DMS 273 (cell line): ENCODE measurements around the gene RMDN3.

Experiments used
- DNase-seq: peaks from one replicate; lab custom pipeline; 2025; ENCODE audit not compliant: unreplicated experiment; lab: John Stamatoyannopoulos, UW

RMDN3 gene

GRCh38 chr15:40754883-40755811 is at the start of gene RMDN3:
TSS of gene RMDN3 (minus strand) at chr15:40755254. CDS start at chr15:40754783, 471 bp downstream.
- DNase-seq, result peak; percentile 96

GRCh38 chr15:40803688-40804087 is 48.6 kb upstream of the RMDN3 start:
- no peak for DNase-seq

DNA sequence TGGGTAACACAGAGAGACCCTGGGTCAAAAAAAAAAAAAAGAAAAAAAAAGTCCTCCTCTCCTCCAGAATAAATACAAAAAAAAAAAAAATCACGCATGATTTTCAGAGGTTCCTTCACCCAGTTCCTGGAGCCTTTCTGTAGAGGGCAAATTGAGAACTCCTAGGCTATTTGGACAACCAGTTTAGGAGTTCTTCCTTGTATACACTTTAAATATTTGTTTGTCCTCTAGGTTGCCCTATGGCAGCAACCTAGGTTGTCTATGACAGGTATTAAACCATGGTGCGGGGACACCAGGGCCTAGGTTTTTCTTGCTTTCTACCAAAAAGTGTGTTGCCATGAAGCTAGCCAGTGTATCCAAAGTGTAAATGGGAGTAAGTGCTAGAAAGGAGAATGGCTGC is 48.0 kb upstream of the RMDN3 start:
- no peak for DNase-seq

DNA sequence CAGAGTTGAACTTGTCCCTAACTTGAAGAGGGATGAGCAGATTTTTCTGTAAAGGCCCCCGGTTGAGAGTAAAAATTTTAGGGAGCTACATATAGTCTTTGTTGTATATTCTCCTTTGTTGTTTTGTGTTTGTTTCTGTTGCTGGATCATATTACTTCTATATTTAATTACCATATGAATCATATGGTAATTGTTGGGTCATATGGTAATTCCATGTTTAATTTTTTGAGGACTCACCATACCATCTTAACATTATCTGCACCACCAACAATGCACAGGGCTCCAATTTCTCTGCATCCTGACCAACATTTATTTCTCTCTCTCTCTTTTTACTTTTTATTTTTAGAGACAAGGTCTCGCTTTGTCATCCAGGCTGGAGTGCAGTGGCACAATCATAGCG is 44.5 kb upstream of the RMDN3 start:
- DNase-seq, result no peak

DNA sequence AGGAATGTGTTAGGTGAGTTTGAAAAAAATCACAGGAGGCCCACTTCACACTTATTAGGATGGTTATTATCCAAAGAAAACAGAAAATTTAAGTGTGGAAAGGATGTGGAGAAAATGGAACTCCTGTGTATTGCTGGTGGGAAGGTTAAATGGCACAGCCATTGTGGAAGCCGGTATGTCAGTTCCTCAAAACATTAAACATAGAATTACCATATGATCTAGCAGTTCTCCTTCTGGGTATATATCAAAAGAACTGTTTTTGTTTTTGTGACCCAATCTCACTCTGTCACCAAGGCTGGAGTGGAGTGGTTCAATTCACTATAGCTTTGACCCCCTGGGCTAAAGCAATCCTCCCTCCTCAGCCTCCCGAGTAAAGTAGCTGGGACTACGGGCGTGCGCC is 41.5 kb upstream of the RMDN3 start:
- no peak for DNase-seq

- DNase-seq, result no peak
Observed at GRCh38 chr15:40796041-40796440, 41.0 kb upstream of the RMDN3 start.

GRCh38 chr15:40793216-40793989 is 38.3 kb upstream of the RMDN3 start:
- peak; percentile 17 for DNase-seq

DNA sequence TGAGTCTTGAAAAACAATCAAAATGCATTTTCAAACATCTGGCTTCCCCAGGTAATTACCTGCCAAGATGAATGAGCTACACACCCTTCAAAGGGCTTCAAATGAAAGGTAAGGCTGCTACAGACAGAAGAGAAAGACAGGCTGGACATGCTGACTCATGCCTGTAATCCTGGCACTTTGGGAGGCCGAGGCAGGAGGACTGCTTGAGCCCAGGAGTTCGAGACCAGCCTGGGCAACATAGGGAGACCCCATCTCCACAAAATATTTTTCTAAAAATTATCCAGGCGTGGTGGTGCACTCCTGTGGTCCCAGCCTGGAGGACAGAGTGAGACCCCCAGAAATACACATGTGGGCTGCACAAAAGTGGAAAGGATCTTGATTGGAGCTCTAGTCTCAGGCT is 37.3 kb upstream of the RMDN3 start:
- DNase-seq, result no peak

GRCh38 chr15:40790718-40791117 is 35.7 kb upstream of the RMDN3 start:
- DNase-seq, result no peak

DNA sequence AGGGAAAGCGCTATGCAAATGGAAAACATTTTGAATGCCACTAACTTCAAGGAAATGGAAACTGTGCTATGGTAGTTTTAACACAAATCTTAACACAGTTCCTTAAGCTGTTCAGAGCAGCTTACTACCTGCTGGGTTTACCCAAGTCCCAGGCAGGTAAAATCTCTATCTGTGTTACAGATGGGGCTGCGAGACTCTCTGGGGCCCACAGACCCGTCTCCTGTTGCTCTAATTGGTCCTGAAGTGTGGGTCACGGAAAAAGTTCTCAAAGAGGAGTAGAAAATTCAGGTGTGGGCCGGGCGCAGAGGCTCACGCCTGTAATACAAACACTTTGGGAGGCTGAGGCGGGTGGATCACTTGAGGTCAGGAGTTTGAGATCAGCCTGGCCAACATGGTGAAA is 34.9 kb upstream of the RMDN3 start:
- DNase-seq, result no peak

- DNase-seq, result no peak
Observed at GRCh38 chr15:40789119-40789518, 34.1 kb upstream of the RMDN3 start.

DNA sequence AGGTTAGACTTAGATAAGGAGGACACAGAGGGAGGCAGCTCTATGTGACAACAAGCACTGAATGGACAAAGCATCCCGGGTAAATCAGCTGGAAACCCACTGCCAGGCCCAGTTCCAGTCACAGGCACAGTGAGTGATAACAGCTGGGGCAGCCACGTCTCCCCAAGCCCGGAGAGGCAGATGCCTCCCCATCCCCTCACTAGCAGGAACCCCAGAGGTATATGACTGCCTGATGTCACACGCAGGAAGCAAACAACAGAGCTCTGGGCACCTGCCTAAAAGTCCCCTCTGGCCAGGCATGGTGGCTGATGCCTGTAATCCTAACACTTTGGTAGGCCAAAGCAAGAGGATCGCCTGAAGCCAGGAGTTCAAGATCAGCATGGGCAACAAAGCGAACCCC is 32.9 kb upstream of the RMDN3 start:
- DNase-seq, result no peak

DNA sequence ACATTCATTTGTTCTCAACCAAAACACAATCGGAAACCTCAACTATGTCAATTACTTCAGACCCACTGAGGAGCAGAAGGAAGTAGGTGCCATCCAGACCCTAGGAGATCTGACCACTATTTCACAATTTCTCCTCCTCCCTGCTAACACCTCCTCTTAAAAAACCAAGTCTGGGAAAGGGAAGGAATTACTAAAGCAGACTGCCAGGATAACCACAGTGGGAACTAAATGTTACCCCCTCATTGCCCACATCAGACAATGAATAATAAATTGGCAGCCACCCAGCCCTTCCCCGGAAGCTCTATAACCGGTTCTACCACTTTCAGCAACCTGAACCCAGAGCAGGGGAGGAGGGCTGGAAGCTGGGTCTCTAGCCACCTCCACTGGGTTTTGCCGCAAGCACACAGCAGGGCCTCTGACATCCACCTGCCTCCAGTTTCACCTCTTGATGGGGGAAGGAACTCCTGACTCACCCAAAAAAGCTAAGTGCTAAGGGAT is 32.3 kb upstream of the RMDN3 start:
- no peak for DNase-seq

- DNase-seq, result no peak
Observed at GRCh38 chr15:40785814-40786213, 30.8 kb upstream of the RMDN3 start.

DNA sequence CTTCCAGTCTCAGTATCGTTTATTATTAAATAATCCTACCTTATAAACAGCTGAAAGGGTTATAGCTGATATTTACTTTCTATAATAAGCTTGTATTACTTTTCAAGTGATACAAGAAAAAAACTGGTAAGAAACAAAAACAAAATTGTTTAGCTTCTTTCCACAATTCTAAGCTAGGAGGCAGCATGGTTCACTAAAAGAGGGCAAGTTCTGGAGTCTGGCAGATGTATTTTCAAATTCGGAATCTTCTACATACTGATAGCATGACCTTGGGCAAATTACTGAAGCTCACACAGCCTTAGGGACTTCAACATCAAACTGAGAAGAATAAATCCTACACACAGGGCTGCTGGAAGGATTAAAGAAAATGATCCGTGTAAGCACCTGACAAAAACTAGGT is 30.1 kb upstream of the RMDN3 start:
- no peak for DNase-seq

GRCh38 chr15:40782609-40783227 is 27.7 kb upstream of the RMDN3 start:
- peak; percentile 74 for DNase-seq

- DNase-seq, result peak; percentile 14
Observed at GRCh38 chr15:40776537-40777141, 21.6 kb upstream of the RMDN3 start.

DNA sequence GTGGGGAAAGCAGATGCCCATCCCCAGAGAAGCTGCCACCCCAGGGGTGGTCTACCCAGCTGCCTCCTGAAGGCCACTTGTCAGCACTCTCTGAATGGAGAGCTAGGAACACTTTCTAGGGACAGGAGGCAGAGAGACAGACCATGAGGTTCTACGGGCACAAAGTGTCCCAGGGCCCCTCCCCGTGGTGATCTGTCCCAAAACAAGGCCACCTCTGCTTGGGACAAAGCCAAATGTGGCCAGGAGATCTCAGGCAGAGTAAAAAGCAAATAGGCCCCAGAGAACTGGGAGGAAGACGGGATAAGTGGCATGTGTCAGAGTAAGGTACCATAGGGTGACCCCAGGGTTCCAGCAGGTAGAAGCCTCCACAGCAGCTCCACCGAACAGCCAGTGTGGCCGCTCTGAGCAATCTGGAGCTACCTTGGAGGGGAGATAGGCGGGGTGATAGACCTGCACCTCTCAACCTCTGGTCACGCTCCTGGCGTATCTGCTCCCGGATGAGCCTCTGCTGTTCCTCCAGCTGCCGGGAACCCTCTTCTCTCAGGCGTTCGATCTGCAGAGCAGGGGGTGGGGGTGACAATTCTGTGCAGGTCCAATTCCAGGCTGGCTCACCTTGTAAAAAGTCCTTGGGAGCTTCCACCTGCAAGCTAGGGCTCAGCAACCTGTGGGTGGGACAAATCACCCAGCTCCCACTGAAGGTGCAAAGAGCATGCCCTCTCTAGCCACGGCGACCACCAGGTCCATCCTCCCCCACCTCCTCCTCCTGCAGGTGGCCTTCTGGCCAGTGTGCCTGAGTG is 20.9 kb upstream of the RMDN3 start:
- DNase-seq, result no peak

DNA sequence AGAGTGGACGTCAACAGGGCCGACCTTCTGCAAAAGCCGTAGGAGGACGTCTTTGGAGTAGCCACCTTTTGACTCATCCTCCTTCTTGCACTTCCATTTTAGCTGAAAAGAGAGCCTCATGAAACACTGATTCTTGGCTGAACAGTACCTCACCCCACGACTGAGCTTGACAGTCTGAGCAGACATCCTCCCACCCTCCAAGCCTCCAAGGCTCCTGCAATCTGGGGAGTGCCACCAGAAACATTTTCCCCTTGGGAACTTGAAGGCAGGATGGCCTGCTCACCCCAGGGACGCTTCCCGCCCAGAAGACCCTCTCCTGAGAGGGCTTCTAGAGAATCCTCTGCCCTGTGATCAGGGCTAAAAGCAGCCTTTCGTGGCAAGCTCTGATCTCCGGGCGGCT is 20.0 kb upstream of the RMDN3 start:
- DNase-seq, result no peak

DNA sequence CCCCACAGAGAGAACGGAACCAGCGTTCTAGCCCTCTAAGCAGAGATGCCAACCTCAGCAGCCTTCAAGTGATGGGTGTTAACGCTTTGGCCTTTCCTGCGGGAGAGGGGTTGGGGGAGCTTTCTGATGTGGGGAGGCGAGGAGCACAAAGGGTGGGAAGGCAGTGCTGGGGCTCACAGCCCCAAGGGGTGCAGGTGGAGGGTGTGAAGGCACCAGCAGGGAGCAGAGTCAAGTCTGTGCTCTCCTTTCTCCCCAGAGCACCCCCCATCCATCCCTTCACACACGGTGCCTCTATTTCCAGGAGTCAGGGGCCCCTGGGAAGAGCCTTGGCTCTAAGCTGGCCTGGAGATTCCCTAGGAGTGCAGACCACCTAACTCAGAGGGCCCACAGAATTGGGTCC is 18.8 kb upstream of the RMDN3 start:
- DNase-seq, result no peak
